B cell (primary cell): ENCODE measurements around the gene SLC29A3. TPM values are rescaled to one million over a fixed set of nuclear protein-coding genes. Genes with fewer than 3 reads are reported as not detected.

ENCODE experiments used
- ATAC-seq: fragments of 200-7000 bp; cut with Tn5 transposase; one replicate; pipeline ENCODE4 v1.10.0; 2021; ENCODE audit warnings: low read depth, mild to moderate bottlenecking, moderate number of reproducible peaks, moderate library complexity
- CTCF ChIA-PET: fragments of 350-600 bp; sonication (Branson Sonifier 250); formaldehyde crosslinking; loops from one replicate; lab custom pipeline; 2021; ENCODE audit warnings: antibody characterized with exemption, inconsistent platforms; lab: Charles Lee
- POLR2A ChIA-PET: fragments of 350-600 bp; sonication (Branson Sonifier 250); formaldehyde crosslinking; loops from one replicate; lab custom pipeline; 2021; ENCODE audit warnings: antibody characterized with exemption; lab: Charles Lee
- DNase-seq: peaks from one replicate; pipeline ENCODE4 v3.0.0; 2013
- H2AFZ ChIP-seq: 2 replicates; pipeline ENCODE4 v1.6.1; 2012; ENCODE audit warnings: mild to moderate bottlenecking, low read depth, low read length; ENCODE audit not compliant: insufficient read depth, poor library complexity, severe bottlenecking
- H3K27ac ChIP-seq, 2 donors: 1 replicate in 1 of 2; 2 replicates in 1 of 2; pipeline ENCODE4 v1.5.1; 2012 to 2013; ENCODE audit warnings: low read length in 2 of 2, mild to moderate bottlenecking in 2 of 2, moderate library complexity in 1 of 2
- H3K27me3 ChIP-seq, 4 experiments: fragments of 200-600 bp in 1 of 4; sonication (generic) in 1 of 4; replicated peaks in 1 of 4; 1 replicate in 2 of 4; 2 replicates in 2 of 4; pipeline versions ENCODE4 v1.6.1 to v1.7.0; 2013 to 2016; ENCODE audit warnings: low read length in 3 of 4, mild to moderate bottlenecking in 2 of 4, mixed read lengths in 1 of 4, moderate library complexity in 1 of 4; ENCODE audit not compliant: insufficient read depth in 4 of 4, control insufficient read depth in 3 of 4; ENCODE audit errors: control extremely low read depth in 1 of 4
- H3K36me3 ChIP-seq, 2 experiments: replicated peaks in 1 of 2; 1 replicate in 1 of 2; 2 replicates in 1 of 2; pipeline versions ENCODE4 v1.6.1 to v1.7.1; 2013; ENCODE audit warnings: low read length in 1 of 2; ENCODE audit not compliant: insufficient read depth in 2 of 2, control insufficient read depth in 1 of 2; ENCODE audit errors: control extremely low read depth in 1 of 2, extremely low read depth in 1 of 2
- H3K4me1 ChIP-seq, 2 donors: fragments of 200-600 bp in 1 of 2; sonication (generic) in 1 of 2; 1 replicate in 1 of 2; 2 replicates in 1 of 2; pipeline versions ENCODE4 v1.5.1 to v1.6.1; 2013 to 2017; ENCODE audit warnings: low read length in 2 of 2; ENCODE audit not compliant: control insufficient read depth in 2 of 2, insufficient read depth in 2 of 2
- H3K4me2 ChIP-seq: replicated peaks from 2 replicates; pipeline ENCODE3; 2012; ENCODE audit warnings: mild to moderate bottlenecking, low read depth, low read length; ENCODE audit not compliant: poor library complexity, severe bottlenecking
- H3K4me3 ChIP-seq, 5 experiments: fragments of 200-600 bp in 1 of 5; sonication (generic) in 1 of 5; 1 replicate in 3 of 5; 2 replicates in 2 of 5; pipeline versions ENCODE4 v1.5.1 to v1.7.0; 2011 to 2016; ENCODE audit warnings: low read length in 4 of 5, mild to moderate bottlenecking in 4 of 5, low read depth in 2 of 5, control low read depth in 1 of 5, moderate library complexity in 1 of 5; ENCODE audit not compliant: insufficient read depth in 1 of 5; ENCODE audit errors: control extremely low read depth in 1 of 5, extremely low read depth in 1 of 5
- H3K79me2 ChIP-seq: fragments of 200-600 bp; sonication (generic); one replicate; pipeline ENCODE4 v1.6.0; 2016; ENCODE audit warnings: low read length; ENCODE audit not compliant: control insufficient read depth, insufficient read depth
- H3K9ac ChIP-seq: fragments of 200-600 bp; sonication (generic); 2 replicates; pipeline ENCODE4 v1.6.1; 2017; ENCODE audit warnings: mild to moderate bottlenecking, low read length, moderate library complexity
- H3K9me3 ChIP-seq, 3 donors: one replicate each; pipeline versions ENCODE4 v1.6.1 to v1.7.1; 2013; ENCODE audit warnings: low read length in 2 of 3; ENCODE audit not compliant: control insufficient read depth in 2 of 3, insufficient read depth in 1 of 3; ENCODE audit errors: control extremely low read depth in 1 of 3
- H4K20me1 ChIP-seq: 2 replicates; pipeline ENCODE4 v1.6.0; 2012; ENCODE audit warnings: mild to moderate bottlenecking, low read length; ENCODE audit not compliant: insufficient read depth, control insufficient read depth, poor library complexity, severe bottlenecking
- H3K27ac Mint-ChIP-seq: one replicate; pipeline ENCODE4 v1.8.0; 2021; ENCODE audit warnings: mixed read lengths
- H3K27me3 Mint-ChIP-seq: one replicate; pipeline ENCODE4 v1.8.0; 2021; ENCODE audit warnings: mixed read lengths
- H3K4me1 Mint-ChIP-seq: one replicate; pipeline ENCODE4 v1.8.0; 2021; ENCODE audit warnings: mixed read lengths
- H3K4me3 Mint-ChIP-seq: one replicate; pipeline ENCODE4 v1.8.0; 2021; ENCODE audit warnings: mixed read lengths
- H3K9me3 Mint-ChIP-seq: one replicate; pipeline ENCODE4 v1.8.0; 2022; ENCODE audit warnings: mixed read lengths; ENCODE audit not compliant: insufficient read depth
- CTCF ChIP-seq: fragments of 200-600 bp; IDR thresholded peaks from one replicate; pipeline ENCODE4 v1.8.0; 2022; ENCODE audit warnings: antibody characterized with exemption, mild to moderate bottlenecking
- EZH2 ChIP-seq: IDR thresholded peaks from 2 replicates; pipeline ENCODE4 v1.6.1; 2012; ENCODE audit warnings: borderline replicate concordance, low read depth, mild to moderate bottlenecking, moderate library complexity, low read length; ENCODE audit not compliant: insufficient read depth, poor library complexity, severe bottlenecking
- WGBS: methylation state at CpG from one replicate; pipeline ENCODE4 v1.1.5; 2013; ENCODE audit warnings: missing lambda C conversion rate; ENCODE audit not compliant: insufficient coverage; 5-methylcytosine and 5-hydroxymethylcytosine counted together
- intact Hi-C: fragments of 100-400 bp; cut with micrococcal nuclease; formaldehyde crosslinking; loops from one replicate; pipeline ENCODE4 v1.10.0; 2022
- polyA plus RNA-seq: library from polyadenylated mRNA; depleted of rRNA; stranded (reverse); fragments of >200 nt; gene quantifications from 2 replicates; pipeline ENCODE4 v1.2.3, GENCODE V29; 2012
- total RNA-seq, 2 donors: library from RNA; stranded (reverse); fragments of 120-200 nt in 1 of 2; gene quantifications; 1 replicate in 1 of 2; 2 replicates in 1 of 2; pipeline versions ENCODE4 v1.2.3 to v1.2.4, GENCODE V29; 2013 to 2022

The SLC29A3 gene
- total and polyA plus RNA-seq, 2 donors (not counting 1 experiment from before 2014, with no cell fraction given) = 4.5 to 8.2 TPM

- DNase-seq = no peak
- Histone ChIP-seq H3K79me2 (no peaks in the 10 kb centered on the region), H4K20me1 (no peaks in the 10 kb centered on the region), H3K4me3 (no peak overlapping the region), H3K27ac (no peak overlapping the region), H3K4me2 (no peak overlapping the region), H3K9ac (no peak overlapping the region), H3K4me1 (peaks cover 3 to 12% of the 10 kb centered on the region in 2 donors), H3K27me3 (no peaks in the 10 kb centered on the region), H3K9me3 (no peaks in the 10 kb centered on the region), H3K36me3 (peaks cover 0 to 7% of the 10 kb centered on the region in 2 experiments), H2AFZ (no peak overlapping the region)
- ChIA-PET POLR2A (no interaction called here), CTCF (interaction anchor here (1.2 kb wide), 1 partner anchor 179 kb away, joined by 3 read pairs; no protein-coding TSS in a partner anchor)
- Mint-ChIP-seq H3K9me3 (no peaks in the 10 kb centered on the region), H3K27ac (no peak overlapping the region), H3K4me3 (no peak overlapping the region), H3K27me3 (no peaks in the 10 kb centered on the region), H3K4me1 (peaks cover 13% of the 10 kb centered on the region)
- intact Hi-C loops = no loop called here
- no peak for ATAC-seq
- WGBS = 88% methylated on average over 3 of the region's 9 CpGs
- TF ChIP-seq CTCF (no peak), EZH2 (no peak)
Observed at GRCh38 chr10:71353639-71354038, 34.6 kb downstream of the SLC29A3 start.

GRCh38 chr10:71354776-71355175, 35.7 kb downstream of the SLC29A3 start:
- 97% methylated on average over 7 of the region's 7 CpGs for whole genome bisulfite sequencing
- TF ChIP-seq EZH2 (no peak), CTCF (no peak)
- Histone ChIP-seq H3K27ac (no peak overlapping the region), H2AFZ (no peak overlapping the region), H3K9me3 (no peaks in the 10 kb centered on the region), H3K79me2 (no peaks in the 10 kb centered on the region), H3K4me1 (peaks cover 6 to 23% of the 10 kb centered on the region in 2 donors), H3K4me3 (no peak overlapping the region), H4K20me1 (no peaks in the 10 kb centered on the region), H3K36me3 (peaks cover 0 to 7% of the 10 kb centered on the region in 2 experiments), H3K4me2 (no peak overlapping the region), H3K9ac (no peak overlapping the region), H3K27me3 (no peaks in the 10 kb centered on the region)
- DNase-seq (no peak), ATAC-seq (no peak)
- intact Hi-C loops = no loop called here
- Mint-ChIP-seq H3K9me3 (no peaks in the 10 kb centered on the region), H3K4me1 (peaks cover 20% of the 10 kb centered on the region), H3K27ac (no peak overlapping the region), H3K27me3 (no peaks in the 10 kb centered on the region), H3K4me3 (no peak overlapping the region)
- POLR2A ChIA-PET = no interaction called here
- CTCF ChIA-PET = interaction anchor here (1.2 kb wide), 1 partner anchor 178 kb away, joined by 3 read pairs; no protein-coding TSS in a partner anchor
